ENCODE measurements around the gene MXRA8.

The MXRA8 gene

GRCh38 chr1:1374589-1374928 lies 16.2 kb upstream of the MXRA8 start:
- peak overlapping the region; percentile 89 for H3K4me3 ChIP-seq (IDR thresholded peaks at IDR 0.05; ENCODE audit: insufficient read depth, low read depth, low read length)
- H3K9ac ChIP-seq: peak overlapping the region; percentile 79
- no peaks in the 10 kb centered on the region for H3K36me3 ChIP-seq (ENCODE audit: insufficient read depth)
- peak overlapping the region; percentile 63 for H3K27ac ChIP-seq
- TF ChIP-seq CTCF (conservative IDR thresholded peaks at IDR 0.05; ENCODE audit: low read depth, low read length): no peak
- H2AFZ ChIP-seq (ENCODE audit: low read depth): peak overlapping the region; percentile 64; the same call in 1 of the 2 replicates
- peaks cover 42% of the 10 kb centered on the region for H3K4me1 ChIP-seq (ENCODE audit: low read depth, poor library complexity, severe bottlenecking)
- peak overlapping the region; percentile 96 for H3K4me2 ChIP-seq
- no peaks in the 10 kb centered on the region for H3K27me3 ChIP-seq (ENCODE audit: insufficient read depth, low read depth)
- H4K20me1 ChIP-seq (ENCODE audit: insufficient read depth): no peaks in the 10 kb centered on the region
- H3K79me2 ChIP-seq (ENCODE audit: insufficient read depth, low read depth): peaks cover 25% of the 10 kb centered on the region

- no peak overlapping the region for H2AFZ ChIP-seq (ENCODE audit: low read depth)
- H3K27ac ChIP-seq: no peak overlapping the region
Observed at GRCh38 chr1:1373815-1374588, 15.6 kb upstream of the MXRA8 start.

GRCh38 chr1:1373051-1373814 lies 14.9 kb upstream of the MXRA8 start:
- Histone ChIP-seq H3K4me2 (peak overlapping the region; percentile 96; the same call in 1 of the 2 replicates), H3K4me1 (ENCODE audit: low read depth, poor library complexity, severe bottlenecking) (peaks cover 42% of the 10 kb centered on the region), H2AFZ (ENCODE audit: low read depth) (no peak overlapping the region), H3K9ac (no peak overlapping the region), H3K27ac (no peak overlapping the region), H3K36me3 (ENCODE audit: insufficient read depth) (no peaks in the 10 kb centered on the region), H3K27me3 (ENCODE audit: insufficient read depth, low read depth) (no peaks in the 10 kb centered on the region), H4K20me1 (ENCODE audit: insufficient read depth) (no peaks in the 10 kb centered on the region), H3K79me2 (ENCODE audit: insufficient read depth, low read depth) (peaks cover 25% of the 10 kb centered on the region), H3K4me3 (IDR thresholded peaks at IDR 0.05; ENCODE audit: insufficient read depth, low read depth, low read length) (no peak overlapping the region)
- no peak for TF ChIP-seq CTCF (conservative IDR thresholded peaks at IDR 0.05; ENCODE audit: low read depth, low read length)

More at GRCh38 chr1:1373815-1374588, 15.6 kb upstream of the MXRA8 start:
- Histone ChIP-seq H3K9ac (peak overlapping the region; percentile 79; the same call in 1 of the 2 replicates), H3K27me3 (ENCODE audit: insufficient read depth, low read depth) (no peaks in the 10 kb centered on the region), H3K4me2 (peak overlapping the region; percentile 96), H3K4me1 (ENCODE audit: low read depth, poor library complexity, severe bottlenecking) (peaks cover 42% of the 10 kb centered on the region), H3K36me3 (ENCODE audit: insufficient read depth) (no peaks in the 10 kb centered on the region), H3K4me3 (IDR thresholded peaks at IDR 0.05; ENCODE audit: insufficient read depth, low read depth, low read length) (peak overlapping the region; percentile 89), H4K20me1 (ENCODE audit: insufficient read depth) (no peaks in the 10 kb centered on the region), H3K79me2 (ENCODE audit: insufficient read depth, low read depth) (peaks cover 25% of the 10 kb centered on the region)
- TF ChIP-seq CTCF (conservative IDR thresholded peaks at IDR 0.05; ENCODE audit: low read depth, low read length): no peak

DNA sequence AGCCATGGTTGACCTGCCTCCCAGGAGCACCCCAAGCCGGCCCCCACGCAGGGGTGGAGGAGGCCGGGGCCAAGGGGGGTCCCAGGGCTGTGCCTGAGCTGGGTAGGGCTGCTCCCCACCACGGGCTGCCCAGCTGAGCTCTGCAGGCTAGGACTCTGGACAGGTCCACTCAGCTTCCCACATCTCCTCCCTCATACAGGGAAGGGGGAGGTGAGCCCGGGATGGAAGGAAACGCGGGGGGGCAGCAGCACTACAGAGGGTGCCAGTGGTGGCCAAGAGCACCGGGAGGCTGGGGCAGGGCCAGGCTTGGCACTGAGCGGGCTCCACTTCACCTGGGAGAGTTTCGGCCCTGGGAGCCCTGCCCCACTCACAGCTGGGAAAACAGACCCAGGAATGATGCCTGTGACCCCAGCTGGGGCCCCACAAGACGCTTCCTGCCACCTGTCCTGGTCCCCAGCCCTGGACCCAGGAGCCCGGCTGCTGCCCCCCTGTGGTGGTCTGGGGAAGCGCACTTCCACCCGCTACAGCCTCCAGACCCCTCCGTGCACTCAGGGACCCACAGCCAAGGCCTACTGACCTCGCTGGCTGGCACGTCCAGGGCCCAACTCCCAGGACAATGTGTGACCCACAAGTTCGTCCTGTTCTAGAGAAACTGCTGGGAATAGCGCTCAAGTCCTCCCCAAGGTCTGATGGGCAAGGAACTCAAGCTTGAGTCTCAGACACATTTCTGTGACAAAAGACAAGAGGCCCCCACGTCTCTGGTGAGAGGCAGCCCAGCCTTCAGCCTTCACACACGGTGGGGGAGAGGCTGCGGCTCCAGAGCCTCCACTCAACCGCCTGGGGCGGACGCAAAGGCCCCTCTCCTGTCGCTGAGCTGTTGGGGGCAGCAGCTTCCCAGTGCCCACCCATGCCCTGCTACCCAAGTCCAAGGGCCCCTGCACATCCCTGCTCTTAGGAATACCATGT lies 13.7 kb upstream of the MXRA8 start:
- Histone ChIP-seq H3K4me3 (IDR thresholded peaks at IDR 0.05; ENCODE audit: insufficient read depth, low read depth, low read length) (peak overlapping the region; percentile 54), H4K20me1 (ENCODE audit: insufficient read depth) (no peaks in the 10 kb centered on the region), H3K27ac (peak overlapping the region; percentile 33; the same call in 1 of the 2 replicates), H2AFZ (ENCODE audit: low read depth) (no peak overlapping the region), H3K4me2 (peak overlapping the region; percentile 99), H3K4me1 (ENCODE audit: low read depth, poor library complexity, severe bottlenecking) (peaks cover 42% of the 10 kb centered on the region), H3K79me2 (ENCODE audit: insufficient read depth, low read depth) (peaks cover 25% of the 10 kb centered on the region), H3K36me3 (ENCODE audit: insufficient read depth) (no peaks in the 10 kb centered on the region), H3K9ac (no peak overlapping the region), H3K27me3 (ENCODE audit: insufficient read depth, low read depth) (no peaks in the 10 kb centered on the region)
- peak; percentile 90 for TF ChIP-seq CTCF (conservative IDR thresholded peaks at IDR 0.05; ENCODE audit: low read depth, low read length)

Data from KMS-11 (cell line).